ENCODE measurements around the gene MEGF8.

MEGF8 gene

DNA sequence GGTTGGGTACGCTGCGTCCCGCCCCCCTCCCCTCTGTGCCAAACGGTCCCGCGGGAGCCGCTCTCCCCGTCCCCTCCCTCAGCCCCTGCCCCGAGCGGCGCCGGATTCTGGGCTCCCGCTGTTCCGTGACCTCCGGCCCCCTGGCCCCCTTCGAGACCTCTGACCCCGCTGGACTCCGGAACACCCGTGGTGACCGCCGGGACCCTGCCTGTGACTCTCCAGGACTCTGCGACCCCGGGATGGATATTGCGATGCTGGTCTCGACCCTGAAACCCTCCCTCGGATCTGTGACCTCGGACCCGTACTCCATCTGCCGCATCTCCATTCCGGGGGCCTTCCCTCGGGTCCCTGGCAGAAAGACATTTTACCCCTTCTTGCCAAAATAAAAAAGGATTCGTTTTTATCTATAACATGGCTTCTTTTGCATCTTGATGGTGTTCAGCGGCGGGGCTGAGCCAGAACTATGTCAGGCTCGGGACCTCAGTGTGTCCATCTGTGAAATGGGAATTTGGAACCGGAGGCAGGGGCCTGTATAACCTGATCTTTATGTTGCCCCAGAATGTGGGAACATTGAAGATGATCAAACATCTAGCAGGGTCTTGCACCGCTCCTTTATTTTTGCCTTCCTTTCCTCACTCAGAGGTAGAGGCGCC lies 654 bp upstream of the MEGF8 start:
- no peak for TF ChIP-seq GATA3 (IDR thresholded peaks at IDR 0.05; ENCODE audit: low read depth, low read length)
- TF ChIP-seq GATA2 (IDR thresholded peaks at IDR 0.05; ENCODE audit: low read depth, low read length), result no peak

DNA sequence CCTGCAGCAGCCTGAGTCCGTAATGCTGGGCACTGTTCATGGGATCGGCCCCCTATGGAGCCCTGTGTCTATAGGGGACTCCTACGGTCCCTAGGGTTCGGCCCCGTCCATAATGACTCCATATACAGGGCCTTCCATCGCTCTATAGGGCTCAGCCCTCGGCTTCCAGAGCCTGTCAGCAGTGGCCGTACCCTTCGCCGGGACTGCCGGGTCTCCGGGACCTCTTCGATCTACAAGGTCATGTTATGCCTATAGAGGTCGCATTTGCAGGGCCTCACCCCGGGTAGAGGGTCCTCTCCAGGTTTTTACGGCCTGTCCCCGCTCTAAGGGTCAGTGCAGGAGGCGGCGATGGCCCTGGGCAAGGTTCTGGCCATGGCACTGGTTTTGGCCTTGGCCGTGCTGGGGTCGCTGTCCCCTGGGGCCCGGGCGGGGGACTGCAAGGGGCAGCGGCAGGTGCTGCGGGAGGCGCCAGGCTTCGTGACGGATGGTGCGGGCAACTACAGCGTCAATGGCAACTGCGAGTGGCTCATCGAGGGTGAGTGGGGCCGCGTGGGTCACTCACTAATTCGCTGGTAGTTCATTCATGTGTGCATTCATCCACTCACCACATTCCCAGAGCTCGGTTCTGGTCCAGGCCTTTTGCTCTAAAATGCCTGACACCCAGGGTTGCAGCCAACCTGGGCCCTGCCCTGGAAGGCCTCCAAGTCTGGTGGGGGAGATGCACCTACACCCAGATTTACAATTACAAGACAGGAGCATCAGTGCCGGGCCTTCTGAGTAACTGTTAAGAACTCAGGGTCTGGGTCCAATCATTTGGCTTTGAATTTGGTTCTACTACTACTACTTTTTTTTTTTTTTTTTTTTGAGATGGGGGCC lies 699 bp downstream of the MEGF8 start:
- no peak for TF ChIP-seq GATA3 (IDR thresholded peaks at IDR 0.05; ENCODE audit: low read depth, low read length)
- no peak for TF ChIP-seq GATA2 (IDR thresholded peaks at IDR 0.05; ENCODE audit: low read depth, low read length)

DNA sequence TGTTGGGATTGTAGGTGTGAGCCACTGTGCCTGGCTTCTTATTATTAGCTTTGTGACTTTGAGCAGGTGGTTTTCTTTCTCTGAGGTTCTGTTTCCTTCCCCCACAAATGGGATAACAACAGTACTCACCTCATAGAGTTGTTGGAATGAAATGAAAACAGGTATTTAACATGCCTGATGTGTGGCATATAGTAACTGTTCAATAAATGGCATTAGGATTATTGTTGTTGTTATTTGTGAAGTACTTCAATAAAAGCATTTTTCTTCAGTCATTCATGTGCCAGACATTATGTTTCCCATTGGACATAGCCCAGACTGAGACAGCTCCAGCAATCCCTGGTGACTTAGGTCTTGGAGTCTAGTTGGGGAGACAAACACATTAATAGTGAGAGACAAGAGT lies 1.5 kb downstream of the MEGF8 start:
- no peak for TF ChIP-seq GATA2 (IDR thresholded peaks at IDR 0.05; ENCODE audit: low read depth, low read length)

DNA sequence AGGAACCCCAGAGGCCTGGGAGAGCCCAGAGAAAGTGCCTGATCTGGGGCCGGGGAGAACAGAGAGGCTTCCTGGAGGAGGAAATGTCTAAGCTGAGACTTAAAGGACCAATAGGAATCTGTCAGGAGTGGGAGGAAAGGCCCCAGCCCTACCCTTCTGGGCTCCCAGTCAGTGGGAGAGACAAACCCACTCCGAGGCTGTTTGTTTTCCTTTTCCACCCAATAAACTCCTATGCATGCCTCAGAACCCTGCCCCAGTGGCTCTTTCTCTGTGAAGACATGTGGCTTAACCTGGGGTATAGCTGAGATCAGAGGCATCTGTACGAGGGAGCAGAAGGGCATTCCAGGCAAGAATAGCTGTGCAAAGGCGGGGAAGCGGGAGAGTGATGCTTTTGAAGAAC lies 1.9 kb downstream of the MEGF8 start:
- TF ChIP-seq GATA3 (IDR thresholded peaks at IDR 0.05; ENCODE audit: low read depth, low read length) (no peak), GATA2 (IDR thresholded peaks at IDR 0.05; ENCODE audit: low read depth, low read length) (no peak)

DNA sequence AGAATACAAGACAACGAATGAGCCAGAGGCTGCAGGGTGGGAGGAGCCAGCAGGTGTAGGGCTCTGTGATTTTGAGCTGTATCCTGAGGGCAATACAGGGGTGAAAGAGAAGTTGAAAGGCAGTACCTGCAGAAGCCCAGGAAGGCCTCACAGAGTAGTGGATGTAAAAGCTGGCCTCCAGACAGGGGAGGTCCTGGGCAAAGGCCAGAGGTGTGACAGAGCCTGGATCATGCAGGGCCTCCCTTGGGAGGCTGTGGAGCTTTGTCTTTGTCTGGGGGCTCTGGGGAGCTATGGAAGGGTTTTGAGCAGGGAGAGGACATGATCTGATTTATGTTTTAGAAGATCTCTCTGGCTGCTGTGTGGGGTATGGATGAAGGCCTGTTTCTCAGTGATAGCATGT lies 2.7 kb downstream of the MEGF8 start:
- TF ChIP-seq GATA3 (IDR thresholded peaks at IDR 0.05; ENCODE audit: low read depth, low read length) (no peak), GATA2 (IDR thresholded peaks at IDR 0.05; ENCODE audit: low read depth, low read length) (no peak)

DNA sequence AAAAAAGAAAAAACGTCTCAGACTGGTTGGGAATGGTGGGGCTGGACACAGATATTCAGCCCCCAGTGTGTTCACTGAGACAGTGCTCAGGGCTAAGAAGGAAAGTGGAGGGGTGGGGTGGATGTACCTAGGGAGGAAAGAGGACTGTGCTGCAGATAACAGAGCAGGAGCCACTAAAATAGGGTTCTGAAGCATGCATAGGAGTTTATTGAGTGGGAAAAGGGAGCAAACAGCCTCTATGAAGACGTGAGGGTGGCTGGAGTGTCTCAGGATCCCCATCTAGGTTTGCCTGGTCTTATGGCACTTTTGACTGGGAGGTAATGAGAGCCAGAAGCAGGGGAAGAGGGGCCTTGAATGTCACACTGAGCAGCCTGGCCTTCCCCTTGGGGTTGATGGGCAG lies 3.4 kb downstream of the MEGF8 start:
- TF ChIP-seq GATA2 (IDR thresholded peaks at IDR 0.05; ENCODE audit: low read depth, low read length) (no peak), GATA3 (IDR thresholded peaks at IDR 0.05; ENCODE audit: low read depth, low read length) (no peak)

DNA sequence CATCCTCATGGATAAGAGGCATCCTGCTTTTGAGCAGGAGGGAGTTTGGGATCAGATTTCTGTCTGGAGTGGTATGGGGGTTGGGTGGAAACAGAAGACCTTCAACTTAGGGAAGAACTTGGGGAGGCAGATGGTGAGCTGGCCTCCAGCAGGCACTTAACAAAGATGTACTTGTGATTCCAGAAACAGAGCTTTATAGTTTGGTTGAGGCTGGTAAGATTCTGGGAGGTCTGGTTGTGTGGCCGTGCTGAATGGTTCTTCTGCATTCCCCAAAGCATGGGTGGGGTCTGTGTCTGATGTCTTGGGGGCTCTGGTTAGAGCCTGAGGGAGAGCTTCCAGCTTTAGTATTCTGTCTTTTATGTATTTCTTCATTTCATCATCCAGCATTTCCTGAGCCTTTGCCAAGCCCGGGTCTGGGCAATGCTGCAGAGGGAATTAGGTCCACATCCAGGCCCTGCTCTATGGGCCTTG lies 4.8 kb downstream of the MEGF8 start:
- TF ChIP-seq GATA3 (IDR thresholded peaks at IDR 0.05; ENCODE audit: low read depth, low read length) (no peak), GATA2 (IDR thresholded peaks at IDR 0.05; ENCODE audit: low read depth, low read length) (no peak)

DNA sequence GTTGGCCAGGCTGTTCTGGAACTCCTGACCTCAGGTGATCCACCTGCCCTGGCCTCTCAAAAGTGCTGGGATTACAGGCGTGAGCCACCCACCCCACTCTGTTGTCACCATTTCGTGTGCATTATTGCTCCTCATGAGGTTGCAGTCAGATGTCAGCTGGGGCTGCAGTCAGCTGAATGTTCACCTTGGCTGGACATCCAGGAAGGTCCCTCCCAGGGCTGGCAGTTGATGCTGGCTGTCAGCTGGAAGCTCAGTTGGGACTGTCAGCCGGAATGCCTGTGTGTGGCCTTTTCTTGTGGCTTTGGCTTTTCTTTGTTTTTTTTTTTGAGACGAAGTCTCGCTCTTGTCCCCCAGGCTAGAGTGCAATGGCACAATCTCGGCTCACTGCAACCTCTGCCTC lies 6.6 kb downstream of the MEGF8 start:
- TF ChIP-seq GATA3 (IDR thresholded peaks at IDR 0.05; ENCODE audit: low read depth, low read length) (no peak), GATA2 (IDR thresholded peaks at IDR 0.05; ENCODE audit: low read depth, low read length) (no peak)

DNA sequence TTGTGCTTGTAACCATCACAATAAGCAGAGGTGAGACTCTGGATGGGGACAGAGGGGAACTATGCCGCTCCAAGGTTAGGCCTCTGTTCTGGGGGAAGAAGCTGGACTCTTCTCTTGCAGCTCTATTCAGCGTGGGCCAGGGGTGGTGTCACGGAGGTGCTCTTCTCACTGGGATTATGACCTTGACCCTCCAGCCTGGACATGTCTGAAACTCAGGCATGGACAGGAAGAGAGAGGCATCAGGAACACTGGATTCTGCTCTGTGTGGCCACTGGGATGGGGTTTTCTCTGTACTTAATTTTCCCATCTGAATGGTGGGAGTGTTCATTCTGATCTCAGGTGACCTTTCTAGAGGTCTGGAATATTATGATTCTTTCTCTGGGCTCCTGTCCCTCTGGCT lies 7.6 kb downstream of the MEGF8 start:
- TF ChIP-seq GATA3 (IDR thresholded peaks at IDR 0.05; ENCODE audit: low read depth, low read length) (no peak), GATA2 (IDR thresholded peaks at IDR 0.05; ENCODE audit: low read depth, low read length) (no peak)

DNA sequence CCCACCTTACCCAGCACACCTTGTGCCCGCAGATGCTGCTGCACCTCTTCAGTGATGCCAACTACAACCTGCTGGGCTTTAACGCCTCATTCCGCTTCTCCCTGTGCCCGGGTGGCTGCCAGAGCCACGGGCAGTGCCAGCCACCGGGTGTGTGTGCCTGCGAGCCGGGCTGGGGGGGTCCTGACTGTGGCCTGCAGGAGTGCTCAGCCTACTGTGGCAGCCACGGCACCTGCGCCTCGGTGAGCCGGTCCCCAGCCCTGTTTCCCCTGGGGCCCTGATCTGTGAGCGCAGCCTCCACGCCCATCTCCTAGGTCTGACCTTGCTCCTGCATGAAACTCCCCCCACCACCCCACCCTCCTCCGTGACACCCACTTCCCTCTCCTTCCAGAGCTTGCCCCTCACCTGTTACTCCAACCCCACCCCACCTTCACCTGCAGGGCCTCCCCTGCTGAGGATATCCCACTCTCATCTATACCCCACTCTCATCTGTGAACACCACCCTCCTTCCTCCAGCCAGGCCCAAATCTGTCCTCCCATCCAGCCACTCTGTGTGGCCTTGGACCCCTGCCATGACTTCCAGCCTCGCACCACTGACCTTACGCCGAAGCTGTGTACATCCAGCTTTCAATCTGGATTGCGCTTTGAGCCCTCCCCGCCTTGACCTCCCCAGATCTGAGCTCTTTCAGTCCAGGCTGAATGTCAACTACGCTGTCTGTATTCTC lies 8.7 kb downstream of the MEGF8 start:
- TF ChIP-seq GATA3 (IDR thresholded peaks at IDR 0.05; ENCODE audit: low read depth, low read length), result no peak
- no peak for TF ChIP-seq GATA2 (IDR thresholded peaks at IDR 0.05; ENCODE audit: low read depth, low read length)

DNA sequence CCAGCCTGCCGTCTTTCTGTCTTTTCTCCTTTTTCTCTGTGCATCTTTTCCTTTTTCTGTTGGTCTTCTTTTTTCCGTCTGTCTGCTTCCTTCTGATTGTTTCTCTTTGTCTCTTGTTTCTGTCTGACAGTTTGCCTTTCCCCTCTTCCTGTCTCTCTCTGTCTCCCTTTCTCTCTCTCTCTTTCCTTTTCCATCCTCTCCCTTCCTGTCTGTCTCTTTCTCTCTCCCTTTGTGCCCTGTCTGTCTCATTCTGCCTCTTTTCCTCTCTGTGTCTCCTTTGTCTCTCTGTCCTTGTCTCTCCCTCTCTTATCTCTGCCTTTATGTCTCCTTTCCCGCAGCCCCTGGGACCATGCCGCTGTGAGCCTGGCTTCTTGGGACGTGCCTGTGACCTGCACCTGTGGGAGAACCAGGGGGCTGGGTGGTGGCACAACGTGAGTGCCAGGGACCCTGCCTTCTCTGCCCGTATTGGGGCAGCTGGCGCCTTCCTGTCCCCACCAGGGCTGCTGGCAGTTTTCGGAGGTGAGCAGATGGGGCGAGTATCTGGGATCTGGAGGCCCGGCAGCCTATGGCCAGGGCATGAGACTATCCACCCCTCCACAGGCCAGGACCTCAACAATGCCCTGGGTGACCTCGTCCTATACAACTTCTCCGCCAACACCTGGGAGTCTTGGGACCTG lies 9.4 kb downstream of the MEGF8 start:
- no peak for TF ChIP-seq GATA3 (IDR thresholded peaks at IDR 0.05; ENCODE audit: low read depth, low read length)
- TF ChIP-seq GATA2 (IDR thresholded peaks at IDR 0.05; ENCODE audit: low read depth, low read length), result no peak

DNA sequence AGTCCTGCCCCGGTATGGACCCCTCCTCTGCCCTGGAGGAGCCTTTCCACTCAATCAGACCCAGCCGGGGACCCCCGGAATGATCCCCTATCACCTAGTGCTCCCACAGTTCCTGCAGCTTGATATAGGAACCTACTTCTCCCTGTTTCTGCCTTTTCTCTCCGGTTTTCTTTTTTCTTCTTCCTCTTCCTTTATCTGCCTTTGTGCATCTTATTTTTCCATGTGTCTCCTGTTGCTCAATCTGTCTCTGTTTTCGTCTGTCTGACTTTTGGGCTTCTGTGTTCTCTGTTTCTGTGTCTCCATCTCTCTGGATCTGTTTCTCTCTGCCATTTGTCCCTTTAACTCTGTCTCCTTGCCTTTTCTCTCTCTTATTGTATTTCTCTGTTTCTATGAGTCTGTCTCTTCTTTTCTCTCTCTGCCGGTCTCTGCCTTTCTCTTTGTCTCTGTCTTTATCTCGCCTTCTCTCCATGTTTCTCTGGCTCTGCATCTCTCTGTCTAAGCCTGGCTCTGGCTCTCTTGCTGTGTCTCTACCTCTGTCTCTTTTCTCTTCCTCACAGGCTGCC lies 10.0 kb downstream of the MEGF8 start:
- TF ChIP-seq GATA3 (IDR thresholded peaks at IDR 0.05; ENCODE audit: low read depth, low read length), result no peak
- TF ChIP-seq GATA2 (IDR thresholded peaks at IDR 0.05; ENCODE audit: low read depth, low read length), result no peak

DNA sequence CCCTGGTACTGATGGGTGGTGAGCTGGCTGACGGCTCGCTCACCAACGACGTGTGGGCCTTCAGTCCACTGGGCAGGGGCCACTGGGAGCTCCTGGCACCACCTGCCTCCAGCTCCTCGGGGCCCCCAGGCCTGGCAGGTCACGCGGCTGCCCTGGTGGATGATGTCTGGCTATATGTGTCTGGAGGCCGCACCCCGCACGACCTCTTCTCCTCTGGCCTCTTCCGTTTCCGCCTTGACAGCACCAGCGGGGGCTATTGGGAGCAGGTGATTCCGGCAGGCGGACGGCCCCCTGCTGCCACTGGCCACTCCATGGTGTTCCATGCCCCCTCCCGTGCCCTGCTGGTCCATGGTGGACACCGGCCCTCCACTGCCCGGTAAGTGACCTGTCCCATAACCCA lies 10.5 kb downstream of the MEGF8 start:
- TF ChIP-seq GATA2 (IDR thresholded peaks at IDR 0.05; ENCODE audit: low read depth, low read length) (no peak), GATA3 (IDR thresholded peaks at IDR 0.05; ENCODE audit: low read depth, low read length) (no peak)

All from SH-SY5Y (cell line).